ENCODE results near the gene COPB2.

Gene COPB2

DNA sequence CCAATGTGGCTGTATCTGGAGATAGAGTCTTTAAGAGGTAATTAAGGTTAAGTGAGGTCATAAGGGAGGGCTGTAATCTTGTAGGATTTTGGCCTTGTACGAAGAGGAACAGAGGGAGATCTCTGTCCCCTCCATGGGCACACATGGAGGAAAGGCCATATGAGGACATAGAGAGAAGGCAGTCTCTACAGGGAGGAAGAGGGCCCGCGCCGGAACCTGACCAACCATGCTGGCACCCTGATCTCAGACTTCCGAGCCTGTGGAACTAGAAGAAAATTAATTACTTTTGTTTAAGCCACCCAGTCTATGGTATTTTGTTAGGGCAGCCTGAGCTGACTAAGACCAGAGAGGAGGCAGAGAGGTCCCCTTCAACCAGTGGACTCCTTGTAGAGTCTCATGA lies 63.3 kb downstream of the COPB2 start:
- Histone ChIP-seq H2AFZ (ENCODE audit: low read length) (no peak overlapping the region), H3K4me2 (ENCODE audit: low read depth, low read length, poor library complexity, severe bottlenecking) (no peak overlapping the region), H3K9me3 (ENCODE audit: insufficient read depth, low read depth, low read length) (no peaks in the 10 kb centered on the region), H3K9ac (ENCODE audit: low read depth, low read length, poor library complexity, severe bottlenecking) (no peak overlapping the region), H3K36me3 (ENCODE audit: insufficient read depth, low read length) (no peaks in the 10 kb centered on the region), H4K20me1 (ENCODE audit: insufficient read depth, low read length, poor library complexity, severe bottlenecking) (no peaks in the 10 kb centered on the region), H3F3A (ENCODE audit: low read depth) (no peaks in the 10 kb centered on the region), H3K79me2 (ENCODE audit: insufficient read depth, low read length) (no peaks in the 10 kb centered on the region), H3K9me2 (replicated peaks; ENCODE audit: low read depth, low read length) (no peaks in the 10 kb centered on the region), H3K4me3 (ENCODE audit: low read length, poor library complexity, severe bottlenecking) (no peak overlapping the region), H3K27me3 (ENCODE audit: insufficient read depth, low read length, poor library complexity, severe bottlenecking) (no peaks in the 10 kb centered on the region), H3K4me1 (ENCODE audit: insufficient read depth, low read length, poor library complexity, severe bottlenecking) (peaks cover 33% of the 10 kb centered on the region)
- TF ChIP-seq, protein P1, sequence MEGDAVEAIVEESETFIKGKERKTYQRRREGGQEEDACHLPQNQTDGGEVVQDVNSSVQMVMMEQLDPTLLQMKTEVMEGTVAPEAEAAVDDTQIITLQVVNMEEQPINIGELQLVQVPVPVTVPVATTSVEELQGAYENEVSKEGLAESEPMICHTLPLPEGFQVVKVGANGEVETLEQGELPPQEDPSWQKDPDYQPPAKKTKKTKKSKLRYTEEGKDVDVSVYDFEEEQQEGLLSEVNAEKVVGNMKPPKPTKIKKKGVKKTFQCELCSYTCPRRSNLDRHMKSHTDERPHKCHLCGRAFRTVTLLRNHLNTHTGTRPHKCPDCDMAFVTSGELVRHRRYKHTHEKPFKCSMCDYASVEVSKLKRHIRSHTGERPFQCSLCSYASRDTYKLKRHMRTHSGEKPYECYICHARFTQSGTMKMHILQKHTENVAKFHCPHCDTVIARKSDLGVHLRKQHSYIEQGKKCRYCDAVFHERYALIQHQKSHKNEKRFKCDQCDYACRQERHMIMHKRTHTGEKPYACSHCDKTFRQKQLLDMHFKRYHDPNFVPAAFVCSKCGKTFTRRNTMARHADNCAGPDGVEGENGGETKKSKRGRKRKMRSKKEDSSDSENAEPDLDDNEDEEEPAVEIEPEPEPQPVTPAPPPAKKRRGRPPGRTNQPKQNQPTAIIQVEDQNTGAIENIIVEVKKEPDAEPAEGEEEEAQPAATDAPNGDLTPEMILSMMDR (conservative IDR thresholded peaks at IDR 0.05; ENCODE audit: low read length), result no peak
- no peak for TF ChIP-seq EZH2phosphoT487 (IDR thresholded peaks at IDR 0.05; ENCODE audit: borderline replicate concordance)

DNA sequence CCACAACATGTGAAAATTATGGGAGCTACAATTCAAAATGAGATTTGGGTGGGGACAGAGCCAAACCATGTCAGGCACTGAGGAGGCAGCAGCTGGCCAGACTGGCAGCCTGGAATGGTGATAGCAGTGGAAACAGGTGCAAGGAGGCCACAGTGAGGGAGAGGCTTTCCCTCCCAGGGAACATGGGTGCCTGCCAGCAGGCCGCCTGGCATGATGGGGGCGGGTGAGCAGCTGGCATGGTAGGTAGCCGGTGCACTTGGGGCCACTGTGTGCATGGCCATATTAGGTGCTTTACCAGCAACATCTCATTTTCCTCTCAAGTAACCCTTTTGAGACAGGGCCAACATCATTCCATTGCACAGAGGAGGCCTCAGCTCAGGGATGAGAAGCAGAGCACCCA lies 63.9 kb downstream of the COPB2 start:
- no peaks in the 10 kb centered on the region for H4K20me1 ChIP-seq (ENCODE audit: insufficient read depth, low read length, poor library complexity, severe bottlenecking)
- no peaks in the 10 kb centered on the region for H3K9me3 ChIP-seq (ENCODE audit: insufficient read depth, low read depth, low read length)
- H3K4me2 ChIP-seq (ENCODE audit: low read depth, low read length, poor library complexity, severe bottlenecking), result no peak overlapping the region
- H3K36me3 ChIP-seq (ENCODE audit: insufficient read depth, low read length), result no peaks in the 10 kb centered on the region
- H3K79me2 ChIP-seq (ENCODE audit: insufficient read depth, low read length), result no peaks in the 10 kb centered on the region
- H3K9ac ChIP-seq (ENCODE audit: low read depth, low read length, poor library complexity, severe bottlenecking), result no peak overlapping the region
- H3F3A ChIP-seq (ENCODE audit: low read depth), result no peaks in the 10 kb centered on the region
- TF ChIP-seq, protein P1 (conservative IDR thresholded peaks at IDR 0.05; ENCODE audit: low read length), result no peak
- TF ChIP-seq EZH2phosphoT487 (IDR thresholded peaks at IDR 0.05; ENCODE audit: borderline replicate concordance), result no peak
- peaks cover 37% of the 10 kb centered on the region for H3K4me1 ChIP-seq (ENCODE audit: insufficient read depth, low read length, poor library complexity, severe bottlenecking)
- no peaks in the 10 kb centered on the region for H3K9me2 ChIP-seq (replicated peaks; ENCODE audit: low read depth, low read length)
- H2AFZ ChIP-seq (ENCODE audit: low read length), result no peak overlapping the region
- H3K27me3 ChIP-seq (ENCODE audit: insufficient read depth, low read length, poor library complexity, severe bottlenecking), result no peaks in the 10 kb centered on the region
- no peak overlapping the region for H3K4me3 ChIP-seq (ENCODE audit: low read length, poor library complexity, severe bottlenecking)

DNA sequence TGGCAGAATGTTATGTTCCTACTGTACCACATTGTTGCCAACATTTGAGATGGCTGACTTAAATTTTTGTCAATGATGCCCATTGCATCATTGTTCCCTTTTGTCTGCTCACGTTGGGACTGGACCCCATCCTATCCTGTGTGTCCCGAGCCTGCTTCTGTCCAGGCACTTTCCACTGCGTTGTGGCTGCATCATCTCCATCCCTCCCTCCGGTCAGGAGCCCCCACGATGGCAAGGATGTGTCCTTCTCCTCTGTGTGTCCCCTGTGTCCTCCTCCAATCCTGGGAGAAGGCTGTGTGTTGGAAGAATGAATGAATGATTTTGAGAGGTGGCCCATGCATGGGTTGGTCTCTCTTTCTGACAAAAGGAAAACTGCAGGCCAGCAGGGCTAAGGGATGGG lies 65.0 kb downstream of the COPB2 start:
- no peaks in the 10 kb centered on the region for H4K20me1 ChIP-seq (ENCODE audit: insufficient read depth, low read length, poor library complexity, severe bottlenecking)
- H3K9ac ChIP-seq (ENCODE audit: low read depth, low read length, poor library complexity, severe bottlenecking), result no peak overlapping the region
- no peaks in the 10 kb centered on the region for H3K36me3 ChIP-seq (ENCODE audit: insufficient read depth, low read length)
- no peaks in the 10 kb centered on the region for H3K27me3 ChIP-seq (ENCODE audit: insufficient read depth, low read length, poor library complexity, severe bottlenecking)
- no peaks in the 10 kb centered on the region for H3K9me3 ChIP-seq (ENCODE audit: insufficient read depth, low read depth, low read length)
- H3K4me1 ChIP-seq (ENCODE audit: insufficient read depth, low read length, poor library complexity, severe bottlenecking), result peaks cover 37% of the 10 kb centered on the region
- H3F3A ChIP-seq (ENCODE audit: low read depth), result no peaks in the 10 kb centered on the region
- H2AFZ ChIP-seq (ENCODE audit: low read length), result no peak overlapping the region
- no peaks in the 10 kb centered on the region for H3K79me2 ChIP-seq (ENCODE audit: insufficient read depth, low read length)
- TF ChIP-seq EZH2phosphoT487 (IDR thresholded peaks at IDR 0.05; ENCODE audit: borderline replicate concordance), result no peak
- TF ChIP-seq, protein P1 (conservative IDR thresholded peaks at IDR 0.05; ENCODE audit: low read length), result no peak
- H3K4me2 ChIP-seq (ENCODE audit: low read depth, low read length, poor library complexity, severe bottlenecking), result no peak overlapping the region
- no peak overlapping the region for H3K4me3 ChIP-seq (ENCODE audit: low read length, poor library complexity, severe bottlenecking)
- no peaks in the 10 kb centered on the region for H3K9me2 ChIP-seq (replicated peaks; ENCODE audit: low read depth, low read length)

All from Loucy (cell line).